GM18873 (cell line): Measurements from ENCODE around the gene CKLF.
"Not testable (repeated sequence)": the region's sequence is repeated elsewhere in the genome, so short reads cannot be mapped to it uniquely, and the experiment has no call there.

Experiments
- ATAC-seq: cut with Tn5 transposase; IDR thresholded peaks from one replicate; pipeline ENCODE4 v1.9.1; 2021; ENCODE audit warnings: mild to moderate bottlenecking, moderate library complexity, moderate number of reproducible peaks; ENCODE audit not compliant: unreplicated experiment, low FRiP score

Gene CKLF

GRCh38 chr16:66552286-66553177 is at the start of gene CKLF:
Gene CKLF (plus strand): TSS chr16:66552576. CDS start chr16:66552716, 140 bp downstream.
- peak; percentile 41 for ATAC-seq

GRCh38 chr16:66503030-66503429 is 49.3 kb upstream of the CKLF start:
- no peak for ATAC-seq

GRCh38 chr16:66503612-66504011 is 48.8 kb upstream of the CKLF start:
- no peak for ATAC-seq

GRCh38 chr16:66507731-66508239 is 44.6 kb upstream of the CKLF start:
- ATAC-seq: no peak

GRCh38 chr16:66508248-66508913 is 44.0 kb upstream of the CKLF start:
- no peak for ATAC-seq

GRCh38 chr16:66508914-66509496 is 43.4 kb upstream of the CKLF start:
- ATAC-seq: no peak

GRCh38 chr16:66509576-66509975 is 42.8 kb upstream of the CKLF start:
- no peak for ATAC-seq

- no peak for ATAC-seq
Observed at GRCh38 chr16:66510298-66510697, 42.1 kb upstream of the CKLF start.

- no peak for ATAC-seq
Observed at GRCh38 chr16:66510711-66511601, 41.4 kb upstream of the CKLF start.

- no peak for ATAC-seq
Observed at GRCh38 chr16:66511602-66512271, 40.6 kb upstream of the CKLF start.

GRCh38 chr16:66512272-66513110 is 39.9 kb upstream of the CKLF start:
- ATAC-seq: no peak

- ATAC-seq: no peak
Observed at GRCh38 chr16:66513111-66513723, 39.2 kb upstream of the CKLF start.

GRCh38 chr16:66514391-66514790 is 38.0 kb upstream of the CKLF start:
- ATAC-seq: not testable (repeated sequence)

- not testable (repeated sequence) for ATAC-seq
Observed at GRCh38 chr16:66514980-66515595, 37.3 kb upstream of the CKLF start.

GRCh38 chr16:66515596-66516508 is 36.5 kb upstream of the CKLF start:
- no peak for ATAC-seq

GRCh38 chr16:66516509-66516807 is 35.9 kb upstream of the CKLF start:
- ATAC-seq: no peak
